ENCODE results near the gene TLK1. TPM values are rescaled to one million over a fixed set of nuclear protein-coding genes. Genes with fewer than 3 reads are reported as not detected.

The TLK1 gene
- total and polyA plus RNA-seq, 2 donors (not counting 3 experiments of a cell fraction or from before 2014, with no cell fraction given): 5.8 to 62.7 TPM

DNA sequence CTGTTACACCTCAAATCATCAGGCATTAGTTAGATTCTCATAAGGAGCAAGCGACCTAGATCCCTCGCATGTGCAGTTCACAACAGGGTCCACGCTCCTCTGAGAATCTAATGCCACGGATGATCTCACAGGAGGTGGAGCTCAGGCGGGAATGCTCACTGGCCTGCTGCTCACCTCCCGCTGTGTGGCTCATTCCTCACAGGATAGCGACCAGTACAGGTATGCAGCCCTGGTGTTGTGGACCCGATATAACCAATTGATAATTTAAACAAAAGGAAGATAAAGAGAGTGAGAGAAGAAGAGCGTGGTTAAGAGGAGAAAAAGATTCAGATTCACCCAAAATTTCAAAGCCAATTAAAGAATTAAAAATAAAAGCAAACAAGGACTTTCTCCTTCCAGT lies 20.8 kb downstream of the TLK1 start:
- dilution Hi-C loops (cut with MboI; ENCODE audit: extremely low pct_ligation_motif_present, low sequenced_read_pairs) (no loop called here), intact Hi-C loops (cut with micrococcal nuclease) (no loop called here)
- Histone ChIP-seq H3K4me2 (ENCODE audit: insufficient read depth, low read length) (no peak overlapping the region), H3K4me1 (ENCODE audit: control insufficient read depth, extremely low read depth, insufficient read depth, low read length) (peaks cover 3% of the 10 kb centered on the region), H3K9ac (replicated peaks; ENCODE audit: extremely low read depth, insufficient read depth, low read length) (no peak overlapping the region), H3K9me1 (replicated peaks; ENCODE audit: control insufficient read depth, extremely low read depth, insufficient read depth, low read length) (no peaks in the 10 kb centered on the region), H3K79me2 (ENCODE audit: control insufficient read depth, insufficient read depth, low read length) (peaks cover 96% of the 10 kb centered on the region), H3K27ac (ENCODE audit: insufficient read depth, low read depth, low read length) (no peak overlapping the region), H3K27me3 (ENCODE audit: control insufficient read depth in 2 of 2, insufficient read depth in 2 of 2, low read length in 2 of 2) (no peaks in the 10 kb centered on the region), H4K20me1 (replicated peaks; ENCODE audit: control insufficient read depth, extremely low read depth, insufficient read depth, low read length) (peaks cover 10% of the 10 kb centered on the region), H2AFZ (ENCODE audit: low read depth, low read length) (no peak overlapping the region), H3K36me3 (ENCODE audit: control insufficient read depth in 2 of 2, extremely low read depth in 1 of 2, insufficient read depth in 2 of 2, low read length in 2 of 2) (no peaks in the 10 kb centered on the region), H3K4me3 (replicated peaks in 1 of 3; ENCODE audit: insufficient read depth in 1 of 3, low read depth in 1 of 3, low read length in 3 of 3) (no peak overlapping the region), H3K9me3 (replicated peaks; ENCODE audit: control insufficient read depth, insufficient read depth, low read length) (no peaks in the 10 kb centered on the region)
- no peak for DNase-seq (ENCODE audit: low read depth, low spot score)
- FAIRE-seq: no peak
- TF ChIP-seq POLR2A (IDR thresholded peaks at IDR 0.05; ENCODE audit: low read depth, low read length) (no peak), EZH2 (IDR thresholded peaks at IDR 0.05; ENCODE audit: borderline replicate concordance, low read depth, low read length, severe bottlenecking) (no peak), GATA2 (IDR thresholded peaks at IDR 0.05; ENCODE audit: insufficient read depth, insufficient read length, low read depth, low read length) (no peak), POLR2AphosphoS5 (IDR thresholded peaks at IDR 0.05; ENCODE audit: insufficient read depth, low read depth, low read length) (no peak), JUN (IDR thresholded peaks at IDR 0.05; ENCODE audit: borderline replicate concordance, insufficient read depth, insufficient read length, low read depth) (no peak), FOS (IDR thresholded peaks at IDR 0.05; ENCODE audit: borderline replicate concordance, insufficient read depth, low read length) (no peak), MYC (IDR thresholded peaks at IDR 0.05; ENCODE audit: low read depth, low read length) (no peak)
- TF ChIP-seq, protein P1, sequence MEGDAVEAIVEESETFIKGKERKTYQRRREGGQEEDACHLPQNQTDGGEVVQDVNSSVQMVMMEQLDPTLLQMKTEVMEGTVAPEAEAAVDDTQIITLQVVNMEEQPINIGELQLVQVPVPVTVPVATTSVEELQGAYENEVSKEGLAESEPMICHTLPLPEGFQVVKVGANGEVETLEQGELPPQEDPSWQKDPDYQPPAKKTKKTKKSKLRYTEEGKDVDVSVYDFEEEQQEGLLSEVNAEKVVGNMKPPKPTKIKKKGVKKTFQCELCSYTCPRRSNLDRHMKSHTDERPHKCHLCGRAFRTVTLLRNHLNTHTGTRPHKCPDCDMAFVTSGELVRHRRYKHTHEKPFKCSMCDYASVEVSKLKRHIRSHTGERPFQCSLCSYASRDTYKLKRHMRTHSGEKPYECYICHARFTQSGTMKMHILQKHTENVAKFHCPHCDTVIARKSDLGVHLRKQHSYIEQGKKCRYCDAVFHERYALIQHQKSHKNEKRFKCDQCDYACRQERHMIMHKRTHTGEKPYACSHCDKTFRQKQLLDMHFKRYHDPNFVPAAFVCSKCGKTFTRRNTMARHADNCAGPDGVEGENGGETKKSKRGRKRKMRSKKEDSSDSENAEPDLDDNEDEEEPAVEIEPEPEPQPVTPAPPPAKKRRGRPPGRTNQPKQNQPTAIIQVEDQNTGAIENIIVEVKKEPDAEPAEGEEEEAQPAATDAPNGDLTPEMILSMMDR (IDR thresholded peaks at IDR 0.05; ENCODE audit: extremely low read depth in 1 of 2, insufficient read depth in 1 of 2, low read depth in 1 of 2, low read length in 2 of 2): no peak
- TF ChIP-seq, protein P2, sequence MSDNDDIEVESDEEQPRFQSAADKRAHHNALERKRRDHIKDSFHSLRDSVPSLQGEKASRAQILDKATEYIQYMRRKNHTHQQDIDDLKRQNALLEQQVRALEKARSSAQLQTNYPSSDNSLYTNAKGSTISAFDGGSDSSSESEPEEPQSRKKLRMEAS (IDR thresholded peaks at IDR 0.05; ENCODE audit: insufficient read depth, insufficient read length): no peak
- no TSS peak for BruUV-seq (replicated peaks)
- ChIA-PET POLR2A (no interaction called here), CTCF (interaction anchor here (1.6 kb wide), 1 partner anchor 20 kb away, joined by 3 read pairs; no protein-coding TSS in a partner anchor)

Measured in endothelial cell of umbilical vein (primary cell).